Middle frontal gyrus (tissue), 1 donor: ENCODE data around the gene CYP4V2.
"Not testable (repeated sequence)": the region's sequence is repeated elsewhere in the genome, so short reads cannot be mapped to it uniquely, and the experiment has no call there.

Source experiments
- DNase-seq: peaks from one replicate; pipeline ENCODE4 v3.0.0-alpha.2; 2015; ENCODE audit warnings: low spot score; ENCODE audit errors: extremely low spot score

CYP4V2 gene

DNA sequence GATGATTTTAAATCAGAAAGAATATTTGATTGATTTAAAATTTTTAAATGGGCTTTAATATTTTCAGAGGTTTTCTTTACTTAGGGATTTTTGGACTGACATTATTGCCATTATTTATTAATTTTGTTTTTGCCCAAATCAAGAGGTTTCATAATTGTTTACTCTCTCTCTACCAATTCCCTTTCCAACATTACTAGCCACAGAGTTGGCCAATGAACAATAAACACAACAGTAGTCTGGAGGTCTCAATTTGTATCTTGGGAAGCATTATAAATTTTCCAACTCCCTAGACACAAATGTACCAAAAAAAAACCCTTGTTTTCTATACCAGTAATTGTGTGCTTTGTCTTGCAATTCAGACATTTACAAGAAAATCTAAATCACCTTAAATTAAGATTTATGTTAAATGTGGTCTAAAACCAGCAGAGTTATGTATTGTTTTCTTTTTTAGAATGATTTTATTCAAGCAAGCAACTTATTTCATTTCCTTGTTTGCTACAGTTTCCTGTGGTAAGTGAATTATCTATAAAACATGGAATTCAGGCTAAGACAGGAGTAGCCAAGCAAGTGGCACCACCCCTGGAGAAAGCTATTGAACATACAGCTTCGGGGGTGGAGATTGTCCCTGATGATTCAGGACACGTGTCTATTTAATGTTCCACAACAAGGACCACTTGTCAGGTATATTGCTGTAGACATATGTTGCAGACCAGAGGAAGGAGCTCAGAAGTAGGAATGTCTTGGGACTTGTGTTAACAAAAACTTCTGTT, 36.6 kb downstream of the CYP4V2 start:
- DNase-seq, result no peak

DNA sequence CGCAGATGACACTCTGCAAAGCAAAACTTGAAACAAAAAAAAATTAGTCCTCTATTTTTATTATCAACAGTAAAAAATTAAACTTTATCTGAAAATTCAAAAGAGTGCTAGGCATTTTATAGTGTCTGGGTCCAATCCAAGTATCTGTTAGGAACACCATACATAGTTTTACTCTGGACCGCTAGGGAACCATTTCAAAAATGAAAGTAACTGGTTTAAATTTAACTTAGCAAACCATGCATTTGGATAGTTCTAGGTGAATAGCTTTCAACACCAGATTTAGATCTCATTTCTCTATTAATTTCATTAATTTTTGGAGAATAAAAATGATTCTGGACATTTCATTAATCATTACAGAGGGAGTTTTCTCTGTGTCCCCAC, 37.1 kb downstream of the CYP4V2 start:
- no peak for DNase-seq

DNA sequence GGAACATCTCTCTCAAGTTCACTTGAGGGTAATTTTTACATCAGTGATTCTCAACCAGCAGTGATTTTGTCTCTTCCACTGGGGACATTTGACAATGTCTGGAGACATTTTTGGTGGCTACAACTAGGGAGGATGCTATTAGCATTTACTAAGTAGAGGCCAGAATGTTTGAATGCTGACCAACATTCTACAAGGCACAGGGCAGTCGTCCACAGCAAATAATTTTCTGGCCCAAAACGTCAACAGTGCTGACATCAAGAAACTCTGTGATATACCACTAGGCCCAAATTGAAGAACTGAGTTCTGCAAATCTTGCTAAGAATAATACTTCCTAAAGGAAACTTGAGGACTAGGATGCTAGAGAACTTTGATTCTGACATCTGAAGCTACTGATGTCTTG, 43.0 kb downstream of the CYP4V2 start:
- DNase-seq, result no peak

DNA sequence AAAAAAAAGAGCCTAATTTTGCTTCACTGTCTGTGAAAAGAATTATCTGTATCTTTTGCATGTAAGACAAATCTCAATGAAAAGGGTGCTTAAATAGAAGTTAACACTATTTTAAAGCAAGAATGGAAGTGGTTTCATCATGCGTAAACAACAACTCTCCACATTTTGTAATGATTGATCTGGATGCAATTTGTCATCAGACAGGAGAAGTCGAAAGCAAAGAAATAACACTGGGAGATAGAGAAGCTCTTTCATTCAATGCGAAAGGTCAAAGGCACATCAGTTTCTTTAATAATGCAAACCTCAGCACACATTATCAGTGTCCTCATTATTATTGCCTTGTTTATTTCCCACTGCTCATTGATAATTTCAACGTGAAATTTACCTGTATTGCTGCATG, 44.8 kb downstream of the CYP4V2 start:
- no peak for DNase-seq

DNA sequence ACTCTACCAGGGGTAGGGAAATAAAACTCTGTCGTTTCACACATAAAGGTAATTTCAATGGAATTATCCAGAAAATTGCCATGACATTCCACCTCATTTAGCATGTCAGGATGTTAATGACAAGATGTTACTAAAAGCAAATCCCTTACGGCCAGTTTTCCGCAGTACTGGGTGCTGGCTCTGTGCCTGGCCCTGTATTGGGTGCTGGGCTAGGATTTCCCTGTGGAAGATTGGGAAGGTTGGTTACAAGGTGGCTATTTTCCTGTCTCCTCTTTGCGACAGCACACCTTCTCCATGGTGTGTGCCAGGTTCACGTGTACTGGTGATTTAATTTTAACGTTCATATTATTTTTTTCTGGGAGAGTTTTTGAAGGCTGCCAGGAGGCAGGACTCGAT, 49.1 kb downstream of the CYP4V2 start:
- no peak for DNase-seq

DNA sequence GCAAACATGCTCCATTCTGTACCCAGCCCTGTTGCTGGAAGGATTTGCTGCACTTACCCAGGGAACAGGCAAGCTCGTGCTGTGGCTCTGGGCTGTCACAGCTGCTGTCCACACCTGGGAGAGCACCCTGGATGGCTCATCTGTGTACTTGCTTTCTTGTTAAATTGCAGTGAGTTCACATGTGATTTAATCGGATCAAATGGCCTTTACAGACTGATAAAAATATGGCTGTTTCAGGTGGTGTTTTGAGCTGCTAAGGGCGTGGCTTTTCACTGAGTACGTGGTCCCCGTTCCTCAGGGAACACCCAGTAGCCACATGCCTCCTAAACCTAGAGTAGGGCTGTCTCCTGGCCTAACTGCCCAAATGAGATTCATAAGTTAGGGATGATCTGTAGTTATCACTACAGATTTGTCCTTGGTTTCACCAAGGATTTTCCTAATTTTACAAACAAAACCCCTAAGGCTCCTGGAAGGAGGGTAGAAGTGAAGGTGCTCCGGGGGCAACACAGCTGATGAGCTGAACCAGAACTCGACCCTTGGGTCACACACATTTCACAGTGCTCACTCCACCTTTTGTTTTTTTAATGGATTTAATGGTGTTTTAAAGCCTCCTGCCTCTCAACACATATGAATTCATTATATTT, 49.6 kb downstream of the CYP4V2 start:
- DNase-seq, result no peak

DNA sequence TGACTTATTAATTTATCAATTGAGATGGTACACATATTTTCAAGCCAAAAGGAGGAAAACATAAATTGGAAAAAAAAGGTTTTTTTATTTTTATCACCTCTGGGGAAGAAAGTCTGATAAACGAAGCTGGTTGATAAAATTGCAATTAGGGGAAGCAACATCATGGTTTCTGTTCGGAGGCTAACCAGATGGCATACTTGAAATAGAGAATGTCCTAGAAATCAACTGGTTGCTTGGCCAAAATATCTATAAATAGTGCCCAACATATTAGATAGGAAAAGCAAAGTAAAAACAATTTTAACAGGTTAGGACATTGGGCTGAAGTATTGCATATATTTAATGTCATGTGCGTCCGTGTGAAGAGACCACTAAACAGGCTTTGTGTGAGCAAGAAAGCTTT, 50.2 kb downstream of the CYP4V2 start:
- no peak for DNase-seq

DNA sequence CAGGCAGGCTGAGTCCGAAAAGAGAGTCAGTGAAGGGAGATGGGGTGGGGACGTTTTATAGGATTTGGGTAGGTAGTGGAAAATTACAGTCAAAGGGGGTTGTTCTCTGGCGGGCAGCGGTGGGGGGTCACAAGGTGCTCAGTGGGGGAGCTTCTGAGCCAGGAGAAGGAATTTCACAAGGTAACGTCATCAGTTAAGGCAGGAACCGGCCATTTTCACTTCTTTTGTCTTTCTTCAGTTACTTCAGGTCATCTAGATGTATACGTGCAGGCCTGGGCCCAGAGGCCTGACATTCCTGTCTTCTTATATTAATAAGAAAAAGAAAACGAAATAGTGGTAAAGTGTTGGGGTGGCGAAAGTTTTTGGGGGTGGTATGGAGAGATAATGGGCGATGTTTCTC, 50.7 kb downstream of the CYP4V2 start:
- not testable (repeated sequence) for DNase-seq

DNA sequence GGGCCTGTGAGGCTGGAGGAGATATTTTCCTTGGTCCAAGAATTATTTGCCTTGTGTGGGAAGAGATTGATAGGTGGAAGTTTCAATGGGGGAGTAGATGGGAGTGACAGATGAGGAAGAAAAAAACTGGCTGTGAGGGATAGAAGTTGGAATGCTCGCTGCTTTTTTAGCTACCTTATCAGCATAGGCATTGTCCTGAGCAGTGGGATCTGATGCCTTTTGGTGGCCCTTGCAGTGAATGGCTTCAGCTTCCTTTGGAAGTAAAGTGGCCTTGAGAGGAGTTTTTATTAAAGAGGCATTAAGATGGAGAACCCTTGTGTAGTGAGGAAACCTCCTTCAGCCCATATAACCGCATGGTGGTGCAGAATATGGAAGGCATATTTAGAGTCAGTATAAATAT, 52.0 kb downstream of the CYP4V2 start:
- DNase-seq, result no peak

DNA sequence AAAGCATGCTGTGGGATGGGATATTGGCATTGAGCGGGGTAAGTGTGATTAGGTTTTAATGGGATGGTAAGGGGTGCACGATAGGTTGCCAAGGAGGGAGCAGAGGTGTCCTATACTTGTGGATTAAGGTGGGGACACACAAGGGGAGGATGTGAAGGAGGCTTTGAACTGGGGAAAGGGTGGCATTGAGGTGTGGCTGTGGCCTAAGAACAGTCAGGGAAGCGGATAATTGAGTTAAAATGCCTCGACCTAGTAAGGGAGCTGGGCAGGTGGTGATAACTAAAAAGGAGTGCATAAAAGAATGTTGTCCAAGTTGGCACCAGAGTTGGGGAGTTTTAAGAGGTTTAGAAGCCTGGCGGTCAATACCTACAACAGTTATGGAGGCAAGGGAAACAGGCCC, 53.5 kb downstream of the CYP4V2 start:
- no peak for DNase-seq

DNA sequence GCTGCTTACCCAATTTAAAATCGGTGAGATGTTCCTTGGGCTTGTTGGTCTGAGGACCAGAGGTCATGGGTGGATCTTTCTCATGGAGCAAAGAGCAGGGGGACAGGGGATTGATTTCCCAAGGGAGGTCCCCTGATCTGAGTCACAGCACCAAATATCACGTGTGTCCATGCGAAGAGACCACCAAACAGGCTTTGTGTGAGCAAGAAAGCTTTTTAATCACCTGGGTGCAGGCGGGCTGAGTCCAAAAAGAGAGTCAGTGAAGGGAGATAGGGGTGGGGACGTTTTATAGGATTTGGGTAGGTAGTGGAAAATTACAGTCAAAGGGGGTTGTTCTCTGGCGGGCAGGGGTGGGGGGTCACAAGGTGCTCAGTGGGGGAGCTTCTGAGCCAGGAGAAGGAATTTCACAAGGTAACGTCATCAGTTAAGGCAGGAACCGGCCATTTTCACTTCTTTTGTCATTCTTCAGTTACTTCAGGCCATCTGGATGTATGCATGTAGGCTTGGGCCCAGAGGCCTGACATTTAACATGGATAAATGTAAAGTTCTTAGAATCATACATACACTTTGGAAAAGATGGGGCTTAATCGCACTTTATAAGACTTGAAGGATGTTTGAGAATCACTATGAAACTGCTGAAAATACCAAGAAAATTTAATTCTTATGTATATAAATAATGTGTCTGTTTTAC, 55.8 kb downstream of the CYP4V2 start:
- DNase-seq, result not testable (repeated sequence)

DNA sequence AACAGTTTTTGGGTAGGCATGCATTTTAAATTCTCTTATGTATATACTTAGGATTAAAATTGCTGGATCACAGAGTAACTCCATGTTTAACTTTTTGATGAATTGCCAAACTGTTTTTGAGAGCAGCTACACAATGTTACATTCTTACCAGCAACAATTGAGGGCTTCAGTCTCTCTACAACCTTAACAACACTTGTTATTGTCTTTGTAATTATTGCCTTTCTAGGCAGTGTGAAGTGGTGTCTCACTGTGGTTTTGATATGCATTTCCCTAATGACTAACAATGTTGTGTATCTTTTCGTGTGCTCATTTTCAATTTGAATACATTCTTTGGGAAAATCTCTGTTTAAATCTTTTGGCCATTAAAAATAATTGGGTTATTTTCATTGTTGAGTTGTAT, 57.3 kb downstream of the CYP4V2 start:
- no peak for DNase-seq

DNA sequence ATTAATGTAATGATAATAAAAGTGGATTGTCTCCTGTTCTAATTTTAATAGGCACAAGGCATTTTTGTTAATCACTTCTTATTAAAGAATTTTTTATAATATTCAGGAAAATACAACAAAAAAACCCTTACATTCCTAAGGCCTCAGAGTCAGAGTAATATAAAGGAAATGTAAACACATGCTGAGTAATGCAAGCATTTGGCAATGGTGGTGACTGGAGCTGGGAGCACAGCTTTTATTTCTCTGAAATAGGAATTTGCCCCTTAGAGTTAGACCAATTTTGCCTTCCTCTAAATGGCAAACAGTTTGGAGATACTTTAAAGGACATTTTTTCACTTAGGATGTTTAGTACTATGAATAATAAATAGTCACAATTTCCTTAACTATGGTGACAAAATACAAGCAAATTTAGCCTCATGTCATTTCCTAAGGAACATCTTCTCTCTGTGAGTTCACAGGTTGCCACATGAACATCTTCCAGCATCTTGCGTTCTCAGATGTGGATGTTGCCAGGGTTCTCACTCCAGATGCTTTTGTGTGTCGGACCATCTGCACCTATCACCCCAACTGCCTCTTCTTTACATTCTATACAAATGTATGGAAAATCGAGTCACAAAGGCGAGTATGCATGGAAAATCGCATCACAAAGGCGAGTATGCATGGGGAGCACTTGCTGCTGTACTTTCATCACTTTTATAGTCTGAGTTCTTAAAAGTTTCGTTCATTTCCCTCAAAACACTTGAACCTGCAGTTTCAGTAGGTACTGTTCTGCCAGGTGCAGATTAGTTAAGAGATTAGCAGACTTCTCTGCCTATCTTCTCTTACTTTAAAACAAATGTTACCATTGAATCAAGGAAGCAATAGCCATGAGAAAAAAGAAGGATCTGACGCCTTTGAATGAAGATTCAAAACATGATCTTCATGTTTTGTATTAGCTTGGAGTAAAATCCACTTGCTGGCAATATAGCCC, 58.7 kb downstream of the CYP4V2 start:
- no peak for DNase-seq

DNA sequence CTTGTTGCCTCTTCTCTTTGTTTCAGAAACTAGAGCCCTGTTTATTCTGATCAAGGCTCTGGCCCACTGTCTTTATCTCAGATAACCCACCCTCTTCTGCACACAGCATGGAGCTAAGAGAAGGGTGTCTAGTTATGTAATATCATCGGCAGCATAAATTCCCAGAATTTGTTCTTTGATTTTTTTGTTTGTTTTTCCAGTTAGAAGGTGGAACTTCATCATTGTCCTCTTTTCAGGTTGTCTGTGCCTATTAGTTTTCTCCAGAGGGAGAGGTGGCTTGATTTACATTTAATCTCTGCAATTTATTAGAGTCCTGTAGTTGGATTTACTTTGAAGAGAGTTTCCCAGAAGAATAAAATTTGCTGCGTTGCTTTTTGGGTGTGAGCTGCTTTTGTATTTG, 59.4 kb downstream of the CYP4V2 start:
- DNase-seq, result no peak

DNA sequence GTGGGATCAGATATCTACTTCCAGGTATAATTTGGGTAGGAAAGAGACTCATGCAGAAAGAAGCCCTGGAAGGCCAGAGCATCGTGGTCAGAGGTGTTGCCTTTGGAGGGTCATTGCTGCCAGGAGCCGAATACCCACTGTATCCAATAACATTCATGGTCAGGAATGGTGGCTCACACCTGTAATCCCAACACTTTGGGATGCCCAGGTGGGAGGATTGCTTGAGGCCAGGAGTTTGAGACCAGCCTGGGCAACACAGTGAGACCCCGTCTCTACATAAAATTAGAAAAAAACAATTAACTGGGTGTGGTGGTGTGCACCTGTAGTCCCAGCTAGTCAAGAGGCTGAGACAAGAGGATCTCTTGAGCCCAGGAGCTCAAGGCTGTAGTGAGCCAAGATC, 63.8 kb downstream of the CYP4V2 start:
- no peak for DNase-seq

DNA sequence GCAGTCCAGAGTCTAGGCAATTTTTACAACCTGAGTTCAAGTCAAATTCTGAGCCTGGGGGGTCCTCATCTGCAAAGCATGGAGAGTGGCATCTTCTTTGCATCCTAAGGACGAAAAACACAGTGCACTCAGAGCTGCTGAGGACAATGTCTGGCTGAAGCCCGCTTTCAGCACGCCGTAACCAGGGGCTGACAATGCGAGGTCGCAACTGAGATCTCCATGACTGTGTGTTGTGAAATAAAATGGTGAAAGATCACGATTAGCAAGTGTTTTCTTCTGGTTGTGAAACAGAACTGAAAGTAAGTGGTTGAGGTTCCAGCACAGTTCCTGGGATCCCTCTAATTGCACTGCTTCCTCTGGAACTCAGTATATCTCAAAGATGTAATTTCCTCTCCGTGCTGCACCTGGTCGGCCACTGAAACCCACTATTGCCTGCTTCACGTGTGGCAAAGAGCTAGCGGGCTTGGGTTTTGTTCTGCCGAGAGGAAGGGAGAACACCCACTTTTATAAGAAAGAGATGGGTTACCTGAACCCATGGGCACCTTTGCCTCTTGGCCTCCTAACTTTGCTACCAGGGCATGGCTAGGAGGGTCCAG, 66.9 kb downstream of the CYP4V2 start:
- DNase-seq, result no peak

DNA sequence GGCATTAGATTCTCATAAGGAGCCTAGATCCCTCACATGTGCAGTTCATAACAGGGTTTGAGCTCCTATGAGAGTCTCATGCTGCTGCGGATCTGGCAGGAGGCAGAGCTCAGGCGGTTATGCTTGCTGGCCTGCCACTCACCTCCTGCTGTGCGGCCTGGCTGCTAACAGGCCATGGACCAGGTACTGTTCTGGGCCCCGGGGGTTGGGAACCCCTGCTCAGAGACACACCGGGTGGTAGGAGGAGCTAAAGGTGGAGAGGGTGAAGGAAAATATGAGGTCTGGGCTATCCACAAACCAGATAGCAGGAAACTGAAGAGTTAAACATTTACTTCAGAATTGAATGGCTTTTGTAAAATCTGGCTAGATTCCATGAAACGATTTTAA, 68.7 kb downstream of the CYP4V2 start:
- DNase-seq, result no peak
